NCI-H2107 (cell line): ENCODE measurements around the gene NDE1.
"Not testable (repeated sequence)": the region's sequence is repeated elsewhere in the genome, so short reads cannot be mapped to it uniquely, and the experiment has no call there.

ENCODE experiments used
- DNase-seq: peaks from one replicate; lab custom pipeline; 2025; lab: John Stamatoyannopoulos, UW

NDE1 gene

DNA sequence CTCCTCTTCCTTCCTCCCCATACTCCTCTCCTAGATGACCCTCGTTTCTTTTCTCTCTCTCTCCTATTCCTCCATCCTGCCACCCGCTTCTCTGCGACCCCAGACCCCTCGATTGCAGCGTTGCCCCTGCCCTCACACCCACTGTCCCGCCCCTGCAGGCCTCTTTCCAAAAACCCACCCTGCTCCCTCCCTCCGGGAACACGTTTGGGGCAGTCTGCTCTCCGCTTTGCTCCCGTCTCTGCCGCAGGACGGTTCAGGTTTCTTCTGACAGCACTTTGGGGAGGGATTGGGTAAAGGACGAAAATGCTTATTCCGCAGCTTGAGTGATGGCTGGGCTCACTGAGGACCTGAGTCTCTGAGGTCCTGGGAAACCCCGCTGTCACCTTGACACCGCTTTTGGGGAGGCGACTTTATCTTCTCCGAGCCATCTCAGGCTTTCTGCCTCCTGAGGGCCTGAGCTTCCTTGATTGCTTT is 690 bp downstream of the NDE1 start:
- no peak for DNase-seq

DNA sequence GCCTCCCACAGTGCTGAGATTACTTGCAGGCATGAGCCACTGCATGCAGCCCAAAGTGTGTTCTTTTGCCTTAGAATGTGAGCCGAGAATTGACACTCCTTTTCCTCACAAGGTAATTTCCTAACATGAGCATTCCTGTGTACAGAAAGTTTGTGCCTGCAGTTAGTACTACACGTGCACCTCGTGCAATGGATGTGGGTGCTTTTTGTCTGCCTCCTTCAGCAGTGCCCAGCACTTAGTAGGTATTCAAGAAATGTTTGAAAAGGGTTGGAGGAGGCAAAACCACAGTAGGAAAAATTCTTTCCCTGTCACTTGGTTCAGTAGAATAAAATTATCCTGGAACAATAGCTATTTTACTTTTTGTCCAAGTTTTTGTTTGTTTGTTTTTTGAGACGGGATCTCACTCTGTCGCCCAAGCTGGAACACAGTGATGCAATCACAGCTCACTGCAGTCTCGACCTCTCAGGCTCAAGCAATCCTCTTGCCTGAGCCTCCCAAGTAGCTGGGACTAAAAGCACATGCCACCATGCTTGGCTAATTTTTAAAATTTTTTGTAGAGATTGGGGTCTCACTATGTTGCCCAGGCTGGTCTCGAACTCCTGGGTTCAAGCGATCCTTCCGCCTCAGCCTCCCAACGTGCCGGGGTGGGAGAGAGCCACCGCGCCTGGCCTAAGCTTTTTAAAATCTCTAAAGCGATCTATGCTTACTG is 2.4 kb downstream of the NDE1 start:
- DNase-seq = no peak

DNA sequence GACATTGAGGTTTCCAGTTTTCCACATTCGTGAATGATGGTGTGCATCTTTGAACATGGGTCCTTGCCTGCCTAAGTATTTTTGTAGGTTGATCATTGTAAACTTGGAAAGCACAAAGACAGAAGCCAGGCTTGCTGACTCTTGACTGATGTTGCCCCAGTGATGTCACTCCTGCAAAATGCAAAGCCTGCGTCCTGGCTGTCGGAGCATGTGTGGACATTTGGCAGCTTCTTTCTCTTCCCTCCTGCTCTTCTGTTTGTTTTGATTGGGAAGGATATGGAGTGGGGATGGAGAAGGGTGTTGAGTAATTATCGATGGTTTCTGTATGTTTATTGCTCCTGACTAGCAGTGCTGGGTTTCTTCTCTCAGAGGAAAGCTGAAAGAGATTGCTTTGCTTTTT is 3.2 kb downstream of the NDE1 start:
- no peak for DNase-seq

DNA sequence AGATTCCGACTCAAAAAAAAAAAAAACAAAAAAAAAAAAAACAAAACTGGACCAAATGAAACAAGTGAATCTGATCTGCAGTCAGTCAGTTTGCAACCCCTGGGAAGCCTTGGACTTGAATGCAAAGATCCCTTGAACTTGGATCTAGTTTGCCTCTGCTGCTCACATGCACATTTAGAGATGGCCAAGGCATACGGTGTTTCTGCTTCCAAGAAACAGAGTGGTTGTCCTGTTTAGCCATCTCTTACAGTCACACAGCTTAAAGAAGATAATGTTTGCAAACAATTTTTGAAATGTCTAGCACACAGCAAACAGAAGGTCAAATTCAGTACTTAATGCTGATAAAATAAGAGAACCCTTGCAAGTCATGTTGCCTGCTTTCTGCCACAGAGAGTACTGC is 4.5 kb downstream of the NDE1 start:
- DNase-seq = no peak

GRCh38 chr16:15655561-15655960 is 5.5 kb downstream of the NDE1 start:
- DNase-seq = not testable (repeated sequence)

- no peak for DNase-seq
These were observed 8.1 kb downstream of the NDE1 start for GRCh38 chr16:15658149-15658548.

GRCh38 chr16:15658556-15658955 is 8.5 kb downstream of the NDE1 start:
- no peak for DNase-seq

DNA sequence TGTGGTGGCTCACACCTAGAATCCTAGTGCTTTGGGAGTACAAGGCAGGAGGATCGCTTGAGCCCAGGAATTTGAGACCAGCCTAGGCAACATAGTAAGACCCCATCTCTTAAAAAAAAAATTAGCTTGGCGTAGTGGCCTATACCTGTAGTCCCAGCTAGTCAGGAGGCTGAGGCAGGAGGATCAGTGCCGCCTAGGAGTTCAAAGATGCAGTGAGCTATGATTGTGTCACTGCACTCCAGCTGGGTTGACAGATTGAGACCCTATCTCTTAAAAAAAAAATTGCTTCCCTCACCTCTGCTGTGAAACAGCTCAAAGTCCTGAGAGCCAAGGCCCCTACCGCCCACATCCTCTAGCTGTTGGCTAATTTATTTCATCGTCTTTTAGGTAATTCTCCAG is 10.2 kb downstream of the NDE1 start:
- DNase-seq = no peak

DNA sequence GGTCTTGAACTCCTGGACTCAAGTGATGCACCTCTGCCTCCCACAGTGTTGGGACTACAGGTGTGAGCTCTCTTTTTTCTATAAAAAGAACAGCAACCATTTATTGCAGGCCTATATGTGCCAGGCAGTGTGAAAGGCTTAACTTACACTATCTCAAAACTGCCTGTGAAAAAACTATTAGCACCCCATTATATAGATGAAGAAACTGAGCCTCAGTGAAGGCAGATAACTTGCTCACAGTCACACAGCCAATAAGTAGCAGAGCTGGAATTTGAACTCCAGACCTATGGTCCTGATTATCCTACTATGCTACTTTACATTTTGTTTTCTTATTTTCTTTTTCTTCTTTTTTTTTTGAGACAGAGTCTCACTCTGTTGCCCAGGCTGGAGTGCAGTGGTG is 15.1 kb downstream of the NDE1 start:
- no peak for DNase-seq

GRCh38 chr16:15667091-15667742 is 17.2 kb downstream of the NDE1 start:
- DNase-seq = no peak

DNA sequence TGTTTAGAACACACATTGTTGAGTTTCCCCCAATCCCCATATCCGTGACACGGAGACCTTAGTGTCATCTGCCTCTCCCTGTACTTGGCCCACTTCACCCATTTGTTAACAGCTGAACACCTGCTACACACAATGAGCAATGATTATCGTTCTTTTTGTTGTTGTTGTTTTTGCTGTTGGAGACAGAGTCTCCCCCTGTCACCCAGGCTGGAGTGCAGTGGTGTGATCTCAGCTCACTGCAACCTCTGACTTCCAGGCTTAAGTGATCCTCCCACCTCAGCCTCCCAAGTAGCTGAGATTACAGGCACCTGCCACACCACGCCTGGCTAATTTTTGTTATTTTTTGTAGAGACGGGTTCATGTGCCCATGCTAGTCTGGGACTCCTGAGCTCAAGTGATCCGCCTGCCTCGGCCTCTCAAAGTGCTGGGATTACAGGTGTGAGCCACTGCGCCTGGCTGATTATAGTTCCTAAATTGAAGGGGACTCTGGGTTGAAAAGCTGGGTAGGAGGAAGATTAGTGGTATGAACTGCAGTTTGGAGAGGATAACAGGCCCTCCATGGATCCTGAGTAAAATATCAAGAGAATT is 21.6 kb downstream of the NDE1 start:
- DNase-seq = no peak

DNA sequence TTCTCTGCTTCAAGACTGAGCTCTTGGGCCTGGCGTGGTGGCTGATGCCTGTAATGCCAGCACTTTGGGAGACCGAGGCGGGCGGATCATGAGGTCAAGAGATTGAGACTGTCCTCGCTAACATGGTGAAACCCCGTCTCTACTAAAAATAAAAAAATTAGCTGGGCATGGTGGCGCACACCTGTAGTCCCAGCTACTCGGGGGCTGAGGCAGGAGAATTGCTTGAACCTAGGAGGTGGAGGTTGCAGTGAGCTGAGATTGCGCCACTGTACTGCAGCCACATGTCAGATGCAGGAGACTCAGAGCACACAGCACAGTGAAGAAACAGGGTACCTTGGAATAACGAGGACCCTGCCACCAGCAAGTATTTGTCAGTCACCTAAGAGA is 22.1 kb downstream of the NDE1 start:
- not testable (repeated sequence) for DNase-seq

- peak; percentile 67 for DNase-seq
These were observed 22.6 kb downstream of the NDE1 start for GRCh38 chr16:15672514-15673167.

- no peak for DNase-seq
These were observed 24.5 kb downstream of the NDE1 start for GRCh38 chr16:15674571-15674970.

DNA sequence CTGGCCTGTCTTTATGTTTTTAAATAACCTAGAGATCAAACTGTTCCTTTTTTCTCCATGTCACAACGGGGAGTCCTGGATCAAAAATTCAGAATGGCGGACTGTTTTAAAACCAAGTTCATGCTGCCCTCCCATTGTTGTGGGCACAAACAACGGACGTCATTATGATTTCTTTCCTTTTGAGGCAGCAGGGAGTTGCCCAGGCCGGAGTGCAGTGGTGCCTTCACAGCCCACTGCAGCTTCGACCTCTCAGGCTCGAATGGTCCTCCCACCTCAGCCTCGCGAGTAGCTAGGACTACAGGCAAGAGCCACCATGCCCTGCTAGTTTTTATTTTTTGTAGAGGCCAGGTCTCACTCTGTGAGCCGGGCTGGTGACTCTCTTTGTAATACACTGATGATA is 26.5 kb downstream of the NDE1 start:
- no peak for DNase-seq

GRCh38 chr16:15677447-15677846 is 27.4 kb downstream of the NDE1 start:
- no peak for DNase-seq

DNA sequence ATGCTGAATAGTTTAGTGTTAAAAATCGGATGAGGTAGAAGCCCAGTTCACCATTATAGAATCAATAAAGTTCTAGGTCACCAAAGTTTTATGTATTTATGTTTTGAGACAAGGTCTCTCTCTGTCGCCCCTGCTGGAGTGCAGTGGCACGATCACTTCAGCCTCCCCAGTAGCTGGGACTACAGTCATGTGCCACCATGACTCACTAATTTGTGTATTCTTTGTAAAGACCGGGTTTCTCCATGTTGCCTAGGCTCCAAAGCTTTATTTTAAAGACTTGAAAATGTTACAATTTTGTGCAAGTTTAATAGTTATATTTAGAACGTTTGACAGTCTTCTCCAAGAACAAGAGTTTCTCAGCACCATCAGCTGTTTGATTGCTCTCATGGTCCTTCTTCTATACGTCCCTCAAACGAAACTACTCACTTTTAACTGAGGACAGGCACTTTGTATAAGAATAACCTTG is 32.1 kb downstream of the NDE1 start:
- DNase-seq = no peak

GRCh38 chr16:15686287-15686686 is 36.2 kb downstream of the NDE1 start:
- DNase-seq = no peak

GRCh38 chr16:15689290-15689689 is 39.2 kb downstream of the NDE1 start:
- DNase-seq = no peak

DNA sequence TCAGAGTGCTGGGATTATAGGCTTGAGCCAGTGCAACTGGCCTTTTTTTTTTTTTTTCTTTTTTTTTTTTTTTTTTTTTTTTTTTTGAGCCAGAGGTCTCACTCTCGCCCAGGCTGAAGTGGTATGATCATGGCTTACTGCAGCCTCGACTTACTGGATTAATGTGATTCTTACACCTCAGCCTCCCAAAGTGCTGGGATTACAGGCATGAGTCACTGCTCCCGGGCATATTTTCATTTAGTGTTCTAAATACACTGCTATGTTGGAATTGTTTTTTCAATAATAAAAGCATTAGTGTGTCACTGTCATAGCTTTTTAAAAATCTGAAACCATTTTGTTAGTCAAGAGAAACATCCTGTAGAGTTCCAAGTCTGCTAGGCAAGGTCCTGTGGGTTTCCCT is 40.3 kb downstream of the NDE1 start:
- DNase-seq = no peak

- DNase-seq = no peak
These were observed 41.0 kb downstream of the NDE1 start for GRCh38 chr16:15691046-15691445.

GRCh38 chr16:15692508-15692907 is 42.5 kb downstream of the NDE1 start:
- DNase-seq = not testable (repeated sequence)

GRCh38 chr16:15694499-15694898 is 44.5 kb downstream of the NDE1 start:
- DNase-seq = no peak
